ENCODE data around the gene RNU1-2. TPM values are rescaled to one million over a fixed set of nuclear protein-coding genes. Genes with fewer than 3 reads are reported as not detected.

The RNU1-2 gene
- total and polyA plus RNA-seq, 2 of the 8 experiments (the other 6 are each of a cell fraction or from before 2014, with no cell fraction given) = 145 to 1,303 TPM

DNA sequence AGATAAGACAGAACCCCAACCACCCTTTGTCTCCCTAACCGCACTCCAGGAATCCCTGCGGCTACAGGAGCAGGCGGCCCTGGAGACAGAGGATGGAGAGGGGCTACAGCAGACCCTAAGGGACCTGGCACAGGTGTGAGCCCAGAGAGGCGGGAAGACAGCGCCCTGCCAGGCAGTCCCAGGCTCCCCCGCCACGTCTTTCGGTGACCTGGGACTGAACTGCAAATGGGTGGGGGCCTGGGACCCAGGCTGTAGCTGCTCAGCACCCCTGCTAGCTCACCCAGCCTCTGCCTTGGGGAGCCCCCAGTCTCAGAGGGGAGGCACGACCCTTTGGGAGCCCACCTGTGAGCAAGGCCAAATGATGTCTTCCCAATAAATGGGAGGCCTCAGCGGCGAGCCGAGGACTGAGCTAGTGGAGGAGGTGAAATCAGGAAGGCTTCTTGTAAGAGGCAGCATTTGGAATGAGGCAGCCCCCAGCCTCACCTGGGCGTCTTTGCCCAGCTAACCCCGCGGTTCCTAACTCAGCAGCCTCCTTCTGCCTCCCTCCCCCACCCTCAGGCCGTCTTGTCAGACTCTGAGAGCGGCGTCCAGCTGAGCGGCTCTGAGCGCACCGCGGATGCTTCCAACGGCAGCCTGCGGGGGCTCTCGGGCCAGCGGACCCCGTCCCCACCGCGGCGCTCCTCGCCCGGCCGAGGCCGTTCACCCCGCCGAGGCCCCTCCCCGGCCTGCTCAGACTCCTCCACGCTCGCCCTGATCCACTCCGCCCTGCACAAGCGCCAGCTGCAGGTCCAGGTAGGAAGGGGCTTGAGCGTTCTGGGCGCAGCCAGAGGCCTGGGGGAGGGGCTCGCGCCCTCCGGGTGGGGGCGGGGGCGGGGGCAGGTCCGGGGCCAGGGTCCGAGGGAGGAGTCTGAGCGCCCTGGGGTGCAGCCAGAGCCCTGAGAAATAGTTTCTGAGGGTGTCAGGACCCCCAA, 42.9 kb downstream of the RNU1-2 start:
- CTCF ChIA-PET (ENCODE audit: partially characterized antibody) = interaction anchor here (0.7 to 4.2 kb wide), 13 partner anchors 9 to 318 kb away, joined by 3 to 22 read pairs (median 5); no protein-coding TSS in a partner anchor
- no peak for TF ChIP-seq MAFK (IDR thresholded peaks at IDR 0.05; ENCODE audit: low read depth, low read length)
- no peak for TF ChIP-seq EGR1 (IDR thresholded peaks at IDR 0.05; ENCODE audit: borderline replicate concordance, low read depth, low read length)
- TF ChIP-seq, protein P1, sequence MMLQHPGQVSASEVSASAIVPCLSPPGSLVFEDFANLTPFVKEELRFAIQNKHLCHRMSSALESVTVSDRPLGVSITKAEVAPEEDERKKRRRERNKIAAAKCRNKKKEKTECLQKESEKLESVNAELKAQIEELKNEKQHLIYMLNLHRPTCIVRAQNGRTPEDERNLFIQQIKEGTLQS (IDR thresholded peaks at IDR 0.05; ENCODE audit: insufficient read depth, low read depth, low read length) = no peak
- TF ChIP-seq CHD1 (IDR thresholded peaks at IDR 0.05; ENCODE audit: low read depth, low read length) = no peak
- no peak for TF ChIP-seq KDM5A (IDR thresholded peaks at IDR 0.05; ENCODE audit: low read length)
- TF ChIP-seq KDM1A (IDR thresholded peaks at IDR 0.05; ENCODE audit: borderline replicate concordance, low read length) = peak; percentile 29; the same call in 1 of the 2 replicates
- no peak for TF ChIP-seq RXRA (IDR thresholded peaks at IDR 0.05; ENCODE audit: insufficient read depth, low read depth, low read length)
- no peak for TF ChIP-seq KDM4A (IDR thresholded peaks at IDR 0.05; ENCODE audit: low read depth, low read length, severe bottlenecking)
- 0 out of 2 replicates have a peak, but pooled peaks have one; percentile 29 for TF ChIP-seq POLR2AphosphoS5 (IDR thresholded peaks at IDR 0.05; ENCODE audit: low read depth, low read length)
- TF ChIP-seq SAP30 (IDR thresholded peaks at IDR 0.05; ENCODE audit: insufficient read depth, insufficient replicate concordance, low read length) = no peak

More for the DNA sequence above, 42.9 kb downstream of the RNU1-2 start:
- POLR2A ChIA-PET (ENCODE audit: partially characterized antibody) = interaction anchor here (0.8 to 1.4 kb wide), 4 partner anchors 22 to 326 kb away, joined by 3 to 4 read pairs (median 3); no protein-coding TSS in a partner anchor
- no peak overlapping the region for H2BK12ac ChIP-seq (ENCODE audit: low read depth, low read length)
- peak overlapping the region; percentile 59 to 63 for H3K4me2 ChIP-seq (ENCODE audit: insufficient read depth in 1 of 2, low read depth in 2 of 2, low read length in 2 of 2)
- H3K23ac ChIP-seq (ENCODE audit: insufficient read length) = no peak overlapping the region
- no peak overlapping the region for H2AK5ac ChIP-seq (ENCODE audit: low read depth, low read length)
- H4K20me1 ChIP-seq (replicated peaks in 1 of 2; ENCODE audit: control insufficient read depth in 1 of 2, insufficient read depth in 2 of 2, low read length in 2 of 2) = no peaks in the 10 kb centered on the region
- no peak overlapping the region for H2BK120ac ChIP-seq (replicated peaks; ENCODE audit: low read depth, low read length)
- peaks cover 0 to 9% (median 5%) of the 10 kb centered on the region in 4 experiments; a peak in 6 of 7 replicates for H3K4me1 ChIP-seq (replicated peaks in 1 of 4; ENCODE audit: control insufficient read depth in 3 of 4, insufficient read depth in 4 of 4, low read length in 3 of 4)
- H2BK5ac ChIP-seq (ENCODE audit: low read depth, low read length) = peak overlapping the region; percentile 60; the same call in 1 of the 2 replicates
- H4K8ac ChIP-seq (ENCODE audit: extremely low read depth, insufficient read depth, low read length) = no peak overlapping the region; the same call in 1 of the 2 replicates
- H4K5ac ChIP-seq (ENCODE audit: insufficient read length, low read depth, low read length) = peak overlapping the region; percentile 52
- no peak overlapping the region for H3K56ac ChIP-seq (replicated peaks; ENCODE audit: insufficient read length, low read depth, low read length)
- no peak overlapping the region for H3K4ac ChIP-seq (replicated peaks; ENCODE audit: insufficient read length, low read depth, low read length)
- H3K18ac ChIP-seq (ENCODE audit: extremely low read depth, low read length) = no peak overlapping the region
- peaks cover 2 to 31% (median 15%) of the 10 kb centered on the region in 4 experiments; a peak in 6 of 8 replicates for H3K36me3 ChIP-seq (ENCODE audit: control insufficient read depth in 2 of 4, insufficient read depth in 4 of 4, low read length in 3 of 4)
- H3K79me2 ChIP-seq (ENCODE audit: control insufficient read depth in 1 of 2, insufficient read depth in 2 of 2, low read length in 2 of 2) = no peaks in the 10 kb centered on the region
- FAIRE-seq = no peak
- no peak overlapping the region for H3K27ac ChIP-seq (ENCODE audit: low read depth, low read length)
- H2BK15ac ChIP-seq (ENCODE audit: low read length) = no peak overlapping the region
- peak overlapping the region in 2 of 4 experiments; percentile 13 to 37; a peak in 1 of 7 replicates for H3K9ac ChIP-seq (replicated peaks in 1 of 4; ENCODE audit: extremely low read depth in 1 of 4, low read depth in 3 of 4, low read length in 3 of 4)
- WGBS, 2 experiments (ENCODE audit: extremely low coverage in 1 of 2, insufficient coverage in 1 of 2, insufficient read length in 1 of 2, insufficient replicate concordance in 2 of 2, low coverage in 1 of 2, low lambda C conversion rate in 2 of 2, missing lambda C conversion rate in 1 of 2) = 33% methylated on average over 40 of the region's 51 CpGs; no CpG with 5 or more reads in 1 of the 2 experiments
- H2AFZ ChIP-seq (ENCODE audit: low read length) = no peak overlapping the region
- H3K79me1 ChIP-seq (ENCODE audit: low read depth, low read length) = no peaks in the 10 kb centered on the region
- no peaks in the 10 kb centered on the region for H3K9me3 ChIP-seq (ENCODE audit: insufficient read depth in 2 of 2, low read depth in 1 of 2, low read length in 1 of 2)
- H3K14ac ChIP-seq (ENCODE audit: insufficient read length) = no peak overlapping the region
- DNase-seq (ENCODE audit: low read depth in 1 of 2, low spot score in 2 of 2) = peak in 1 of 2 experiments; percentile 73
- no peak overlapping the region for H4K91ac ChIP-seq (replicated peaks; ENCODE audit: insufficient read length, low read length)
- no peaks in the 10 kb centered on the region for H3K23me2 ChIP-seq (ENCODE audit: low read depth, low read length)
- H3K4me3 ChIP-seq (ENCODE audit: extremely low read depth in 1 of 4, insufficient read depth in 2 of 4, low read depth in 3 of 4, low read length in 4 of 4) = peak overlapping the region in 2 of 4 experiments; percentile 12 to 52; a peak in 4 of 8 replicates
- H3K27me3 ChIP-seq (replicated peaks in 1 of 4; ENCODE audit: control insufficient read depth in 3 of 4, extremely low read depth in 1 of 4, insufficient read depth in 3 of 4, low read length in 3 of 4) = no peaks in the 10 kb centered on the region
- no peak overlapping the region for H2BK20ac ChIP-seq (ENCODE audit: low read length)

Data from H1 (cell line).